Right lobe of liver (tissue), 6 donors: ENCODE data around the gene SLC4A11. TPM values are rescaled to one million over a fixed set of nuclear protein-coding genes. Genes with fewer than 3 reads are reported as not detected.

Experiments
- ATAC-seq, 4 donors: fragments of 200-7000 bp; cut with Tn5 transposase; one replicate each; pipeline ENCODE4 v1.9.1; 2020; ENCODE audit warnings: mild to moderate bottlenecking in 4 of 4, moderate library complexity in 4 of 4
- DNase-seq, 3 donors: peaks; one replicate each; pipeline ENCODE4 v3.0.0-alpha.2; 2020
- H3K27ac ChIP-seq, 3 donors: fragments of 200-600 bp; one replicate each; pipeline ENCODE4 v1.8.0; 2022
- H3K27me3 ChIP-seq, 2 donors: fragments of 200-600 bp; one replicate each; pipeline ENCODE4 v1.8.0; 2022
- H3K36me3 ChIP-seq, 4 donors: fragments of 200-600 bp; sonication (generic) in 1 of 4; one replicate each; pipeline versions ENCODE4 v1.5.1 to v1.8.0; 2017 to 2022; ENCODE audit warnings: control low read depth in 1 of 4
- H3K4me1 ChIP-seq, 4 donors: fragments of 200-600 bp; sonication (generic) in 1 of 4; one replicate each; pipeline versions ENCODE4 v1.5.1 to v1.8.0; 2017 to 2022; ENCODE audit warnings: control low read depth in 1 of 4
- H3K4me3 ChIP-seq, 3 donors: fragments of 200-600 bp; one replicate each; pipeline ENCODE4 v1.8.0; 2022
- H3K9me3 ChIP-seq, 4 donors: fragments of 200-600 bp; sonication (generic) in 1 of 4; one replicate each; pipeline versions ENCODE4 v1.5.1 to v1.8.0; 2017 to 2022; ENCODE audit warnings: control low read depth in 1 of 4
- POLR2A ChIP-seq: fragments of 450-650 bp; IDR thresholded peaks from one replicate; pipeline ENCODE4 v1.6.1; 2017; ENCODE audit warnings: antibody characterized with exemption, mild to moderate bottlenecking
- WGBS: methylation state at CpG from one replicate; pipeline ENCODE4 v1.1.6; 2018; ENCODE audit warnings: low coverage, low lambda C conversion rate; ENCODE audit not compliant: insufficient coverage; ENCODE audit errors: missing lambda C conversion rate; 5-methylcytosine and 5-hydroxymethylcytosine counted together
- intact Hi-C, 2 donors: fragments of 100-400 bp; cut with DNase I; formaldehyde crosslinking; loops; one replicate each; pipeline versions ENCODE4 v1.11.2 to v1.14.1; 2022
- total RNA-seq, 6 experiments: library from RNA; depleted of rRNA in 2 of 6; stranded (reverse); fragments of >200 nt in 2 of 6; fragmentation: NEBNext Ultra II Directional in 3 of 6; extraction: Animal tissue kit (Norgen Biotek cat#: 25700) in 3 of 6; gene quantifications; one replicate each; pipeline versions ENCODE4 v1.1.0 to v1.2.4, GENCODE V29; 2016 to 2023
- TF ChIP-seq, protein P1 (sequence below), 4 donors: fragments of 200-600 bp in 3 of 4; fragments of 450-650 bp in 1 of 4; IDR thresholded peaks; one replicate each; pipeline versions ENCODE4 v1.5.1 to v1.8.0; 2016 to 2022; ENCODE audit warnings: antibody characterized with exemption in 4 of 4, mild to moderate bottlenecking in 2 of 4
- donor health status: DM: no; HTN: yes; CAD: no.
- donor health status: DM: no; HTN: no; CAD: no.
- donor health status: DM: no; HTN: no; CAD: no.
- donor health status: DM: no; HTN: yes; CAD: no.
- donor health status: DM: no; HTN: yes; CAD: no.

The SLC4A11 gene
- total RNA-seq, 6 experiments from 2014 or later: 0.11 to 0.40 (median 0.18) TPM; not detected in 1

DNA sequence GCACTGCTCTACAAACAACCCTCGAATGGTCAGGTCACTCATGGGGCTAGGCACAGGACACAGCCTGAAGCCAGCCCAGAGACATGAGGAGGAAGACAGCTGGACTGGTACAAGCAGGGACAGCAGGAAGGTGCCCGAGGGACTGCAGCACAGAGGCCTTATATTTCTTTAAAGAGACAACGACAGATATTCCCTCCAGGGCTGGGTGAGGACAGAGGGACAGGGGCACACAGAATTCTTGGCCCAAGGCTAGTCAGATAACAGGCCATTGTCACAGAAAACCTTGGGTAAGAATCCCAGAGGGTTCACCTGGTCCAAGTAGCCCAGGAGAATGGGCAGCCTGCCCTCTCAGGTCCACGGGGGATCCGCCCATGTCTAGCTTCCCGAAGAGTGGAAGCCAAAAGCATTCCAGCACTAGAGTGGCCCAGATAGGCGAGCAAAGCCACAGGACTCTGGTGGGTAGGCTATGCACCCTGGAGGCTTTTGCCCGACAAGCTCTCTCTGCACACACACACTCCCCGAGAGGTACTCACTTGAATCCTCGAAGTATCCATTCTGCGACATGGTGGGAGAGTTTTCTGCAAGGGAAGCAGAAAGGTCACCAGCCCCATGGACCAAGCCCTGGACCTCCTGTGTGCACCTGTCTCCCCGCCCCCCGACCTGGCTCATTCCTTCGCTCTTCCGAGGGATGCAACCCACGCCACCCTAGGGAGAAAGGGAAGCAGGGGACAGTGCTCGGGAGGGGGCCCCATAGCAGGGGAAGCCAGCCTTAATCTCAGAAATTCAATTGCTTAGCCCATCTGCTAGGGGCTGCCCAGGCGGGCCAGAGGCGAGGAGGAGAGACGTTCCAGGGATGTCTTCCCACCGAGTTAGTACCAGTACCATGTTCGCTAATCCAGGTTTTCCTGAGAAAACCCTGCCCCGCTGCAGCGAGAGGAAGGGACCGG is 1.7 kb downstream of the SLC4A11 start:
- Histone ChIP-seq H3K4me1 (peaks cover 0 to 17% (median 0%) of the 10 kb centered on the region in 4 donors), H3K36me3 (no peaks in the 10 kb centered on the region), H3K4me3 (no peak overlapping the region), H3K27ac (no peak overlapping the region), H3K9me3 (no peaks in the 10 kb centered on the region), H3K27me3 (peaks cover 0 to 7% of the 10 kb centered on the region in 2 donors)
- WGBS: 73% methylated on average over 2 of the region's 25 CpGs
- intact Hi-C loops: no loop called here
- TF ChIP-seq, protein P1, sequence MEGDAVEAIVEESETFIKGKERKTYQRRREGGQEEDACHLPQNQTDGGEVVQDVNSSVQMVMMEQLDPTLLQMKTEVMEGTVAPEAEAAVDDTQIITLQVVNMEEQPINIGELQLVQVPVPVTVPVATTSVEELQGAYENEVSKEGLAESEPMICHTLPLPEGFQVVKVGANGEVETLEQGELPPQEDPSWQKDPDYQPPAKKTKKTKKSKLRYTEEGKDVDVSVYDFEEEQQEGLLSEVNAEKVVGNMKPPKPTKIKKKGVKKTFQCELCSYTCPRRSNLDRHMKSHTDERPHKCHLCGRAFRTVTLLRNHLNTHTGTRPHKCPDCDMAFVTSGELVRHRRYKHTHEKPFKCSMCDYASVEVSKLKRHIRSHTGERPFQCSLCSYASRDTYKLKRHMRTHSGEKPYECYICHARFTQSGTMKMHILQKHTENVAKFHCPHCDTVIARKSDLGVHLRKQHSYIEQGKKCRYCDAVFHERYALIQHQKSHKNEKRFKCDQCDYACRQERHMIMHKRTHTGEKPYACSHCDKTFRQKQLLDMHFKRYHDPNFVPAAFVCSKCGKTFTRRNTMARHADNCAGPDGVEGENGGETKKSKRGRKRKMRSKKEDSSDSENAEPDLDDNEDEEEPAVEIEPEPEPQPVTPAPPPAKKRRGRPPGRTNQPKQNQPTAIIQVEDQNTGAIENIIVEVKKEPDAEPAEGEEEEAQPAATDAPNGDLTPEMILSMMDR (IDR thresholded peaks at IDR 0.05): no peak
- TF ChIP-seq POLR2A: no peak
- ATAC-seq (no peak), DNase-seq (no peak)

DNA sequence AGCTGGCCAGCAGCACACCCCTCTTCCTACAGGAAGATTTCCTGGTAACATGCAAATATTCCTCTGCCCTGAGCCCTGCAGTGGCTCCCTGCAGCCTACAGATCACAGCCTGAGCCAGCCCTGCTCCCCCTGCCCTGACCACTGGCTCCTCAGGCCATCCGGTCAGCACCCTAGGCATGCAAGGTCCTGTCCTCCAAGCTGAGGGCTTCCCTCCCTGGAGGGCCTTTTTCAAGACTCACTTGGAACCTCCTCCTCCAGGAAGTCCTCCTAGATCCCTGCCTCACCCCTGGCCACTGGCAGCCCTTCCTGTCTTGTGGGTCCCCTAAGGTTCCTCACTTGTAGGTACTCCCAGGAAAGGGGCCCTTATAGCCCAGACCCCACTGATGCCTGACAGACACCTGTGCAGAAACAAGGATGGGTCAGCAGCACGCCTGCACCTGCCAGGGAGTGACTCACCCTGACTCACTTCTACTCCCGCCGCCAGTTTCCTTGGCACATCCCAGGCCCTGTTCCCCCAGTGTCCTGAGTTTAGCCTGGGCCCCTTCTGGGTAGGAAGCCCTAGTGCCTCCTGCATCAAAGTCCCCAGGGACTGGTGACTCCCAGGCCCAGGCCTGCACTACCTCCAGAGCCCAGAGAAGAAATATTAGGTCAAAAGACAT is 3.2 kb downstream of the SLC4A11 start:
- peak in 1 of 4 donors; percentile 9 for ATAC-seq
- Histone ChIP-seq H3K4me3 (no peak overlapping the region), H3K27me3 (peaks cover 0 to 7% of the 10 kb centered on the region in 2 donors), H3K27ac (no peak overlapping the region), H3K4me1 (peaks cover 0 to 17% (median 0%) of the 10 kb centered on the region in 4 donors), H3K9me3 (no peaks in the 10 kb centered on the region), H3K36me3 (no peaks in the 10 kb centered on the region)
- DNase-seq: no peak
- intact Hi-C loops: no loop called here
- WGBS: no CpG with 5 or more reads among the region's 4 CpGs
- no peak for TF ChIP-seq POLR2A
- TF ChIP-seq, protein P1 (IDR thresholded peaks at IDR 0.05): no peak

DNA sequence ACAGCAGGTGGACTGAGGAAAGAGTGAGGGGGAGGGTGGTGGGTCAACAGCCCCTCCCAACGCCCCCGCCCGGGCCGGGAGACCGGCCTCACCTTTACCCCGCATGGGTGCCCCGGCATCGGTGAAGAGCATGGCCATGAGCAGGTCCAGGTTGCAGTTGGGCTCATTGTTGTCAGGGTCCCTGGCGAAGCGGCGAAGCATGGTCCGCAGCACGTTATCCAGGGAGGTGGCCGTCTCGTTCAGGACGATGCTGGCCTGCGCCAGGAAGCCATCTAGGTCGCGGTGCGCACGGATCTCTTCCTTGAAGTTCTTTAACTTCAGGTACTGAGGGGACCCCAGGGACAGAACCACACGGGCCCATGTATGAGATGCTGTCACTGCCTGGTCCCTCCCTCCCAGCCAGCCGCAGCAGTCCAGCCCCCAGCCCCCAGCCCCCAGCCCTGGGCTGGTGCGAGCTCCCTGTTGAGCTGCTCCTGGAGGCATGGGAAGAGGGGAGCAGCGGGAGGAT is 4.9 kb downstream of the SLC4A11 start:
- TF ChIP-seq POLR2A: no peak
- TF ChIP-seq, protein P1 (IDR thresholded peaks at IDR 0.05): no peak
- intact Hi-C loops: no loop called here
- Histone ChIP-seq H3K36me3 (no peaks in the 10 kb centered on the region), H3K27ac (no peak overlapping the region), H3K9me3 (no peaks in the 10 kb centered on the region), H3K4me1 (peaks cover 0 to 8% (median 0%) of the 10 kb centered on the region in 4 donors), H3K4me3 (no peak overlapping the region), H3K27me3 (no peaks in the 10 kb centered on the region)
- WGBS: 80% methylated on average over 1 of the region's 25 CpGs
- no peak for ATAC-seq
- DNase-seq: no peak

DNA sequence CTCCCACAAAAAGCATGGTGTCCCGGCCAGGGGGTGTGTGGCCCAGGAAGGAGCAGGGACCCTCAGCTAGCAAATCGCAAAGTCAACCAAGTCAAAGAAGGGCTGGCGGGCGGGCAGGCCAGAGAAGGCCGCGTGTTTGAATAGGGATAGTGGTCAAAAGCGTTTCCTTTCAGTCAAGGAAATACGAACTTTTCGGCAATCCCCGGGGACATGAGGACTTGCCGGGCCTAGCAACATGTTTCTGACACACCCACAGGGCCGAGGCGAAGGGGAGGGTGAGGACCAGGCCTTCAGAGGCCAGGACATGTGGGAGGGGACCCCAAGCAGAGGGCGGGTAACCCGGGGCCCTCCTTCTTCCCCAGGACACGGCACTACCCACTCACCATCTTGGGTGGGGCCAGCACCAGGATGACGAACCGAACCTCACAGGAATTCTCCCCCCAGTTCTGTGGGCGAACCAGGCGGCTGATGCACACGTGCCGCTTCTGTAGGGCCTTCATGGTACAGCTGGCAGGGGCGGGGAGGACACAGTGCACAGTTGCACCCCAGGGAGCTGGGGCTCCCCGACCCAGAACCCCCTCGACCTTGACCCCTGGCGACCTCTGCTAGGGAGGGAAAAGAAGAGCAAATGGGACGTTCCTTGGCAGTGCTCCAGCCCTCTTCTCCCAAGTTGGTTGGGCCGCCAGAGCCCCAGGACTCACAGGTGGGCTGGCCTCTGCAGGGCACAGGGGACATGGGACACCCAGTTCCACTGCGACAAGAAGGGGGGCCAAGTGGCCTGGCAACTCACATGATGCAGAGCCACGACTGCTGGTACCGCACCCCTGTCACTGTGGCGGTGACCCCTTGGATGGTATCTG is 5.6 kb downstream of the SLC4A11 start:
- H3K36me3 ChIP-seq: no peaks in the 10 kb centered on the region
- no peak overlapping the region for H3K4me3 ChIP-seq
- no peaks in the 10 kb centered on the region for H3K27me3 ChIP-seq
- intact Hi-C loops: no loop called here
- H3K9me3 ChIP-seq: no peaks in the 10 kb centered on the region
- ATAC-seq: no peak
- peaks cover 0 to 3% (median 0%) of the 10 kb centered on the region in 4 donors for H3K4me1 ChIP-seq
- TF ChIP-seq, protein P1 (IDR thresholded peaks at IDR 0.05): no peak
- no peak for DNase-seq
- 88% methylated on average over 7 of the region's 32 CpGs for WGBS
- no peak overlapping the region for H3K27ac ChIP-seq
